Frontal cortex (tissue), 4 donors: ENCODE measurements around the gene ATP11A. TPM values are rescaled to one million over a fixed set of nuclear protein-coding genes. Genes with fewer than 3 reads are reported as not detected.

Experiments used
- DNase-seq, 2 donors: peaks; one replicate each; pipeline ENCODE4 v3.0.0; 2012; ENCODE audit warnings: low spot score in 2 of 2
- FAIRE-seq: peaks from 2 replicates; lab custom pipeline; 2012; peaks lifted over from hg19 to GRCh38; lab: Jason Lieb, UNC
- total RNA-seq: library from RNA; depleted of rRNA; stranded (reverse); fragments of >200 nt; gene quantifications from one replicate; pipeline ENCODE4 v1.2.3, GENCODE V29; 2014
- donor health status: control.
- donor health status: control.
- donor health status: control.

ATP11A gene
- total RNA-seq, 1 donor from 2014 or later, result 6.9 TPM

DNA sequence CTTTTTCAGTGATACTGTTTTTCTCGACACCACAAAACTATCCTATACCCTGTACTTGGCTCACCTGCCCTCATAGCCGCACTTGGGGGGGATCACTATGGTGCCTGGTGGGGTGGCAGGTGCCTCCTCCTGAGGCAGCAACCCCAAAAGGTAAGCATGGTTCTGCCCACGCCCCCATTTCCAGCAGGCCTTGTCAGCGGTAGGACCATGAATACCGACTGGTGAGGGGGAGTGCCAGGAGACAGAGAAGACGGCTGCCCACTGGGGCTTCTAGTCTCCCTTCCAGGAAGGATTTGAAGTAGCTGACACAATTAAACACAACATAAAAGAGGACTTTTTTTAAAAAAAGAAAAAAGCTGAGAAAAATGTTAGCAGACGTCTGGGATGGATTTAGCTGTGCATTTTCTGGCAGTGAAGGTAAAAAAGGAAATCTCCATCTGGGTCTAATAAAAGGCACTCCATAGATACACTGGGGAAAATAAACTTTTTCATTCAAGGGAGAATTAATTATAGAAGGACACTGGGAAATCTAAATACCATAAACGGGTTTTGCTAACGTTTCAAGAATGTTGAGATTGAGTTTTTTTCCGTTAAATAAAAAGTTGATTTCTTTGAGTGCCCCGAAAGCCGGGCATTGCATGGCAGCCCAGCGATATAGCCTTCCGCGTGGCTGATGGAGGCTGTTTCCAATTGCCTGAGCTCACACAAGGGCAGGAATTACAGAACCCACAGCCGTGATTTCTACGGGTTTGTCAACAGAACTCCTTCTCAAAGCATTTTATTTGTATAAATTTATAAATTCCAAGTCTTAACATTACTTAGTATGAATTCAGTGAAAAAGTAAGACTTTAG, 45.1 kb downstream of the ATP11A start:
- FAIRE-seq (no peak), DNase-seq (no peak)

DNA sequence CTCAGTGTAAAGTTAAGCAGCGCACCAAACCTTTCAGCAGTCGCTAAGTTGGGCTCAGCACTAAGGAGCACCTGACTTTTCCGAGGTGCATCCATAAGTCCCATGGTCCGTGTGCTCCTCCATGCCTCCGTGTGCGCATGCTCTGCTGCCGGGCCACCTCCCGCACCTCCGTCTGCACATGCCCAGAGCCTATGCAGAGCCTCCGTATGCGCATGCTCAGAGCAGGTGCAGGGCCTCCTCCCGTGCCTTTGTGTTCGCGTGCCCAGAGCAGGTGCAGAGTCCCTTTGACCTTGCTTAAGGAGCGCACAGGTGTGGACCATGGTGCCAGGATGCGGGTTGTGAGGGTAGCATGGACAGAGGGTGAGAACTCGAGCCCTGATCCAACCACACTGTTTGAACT, 46.0 kb downstream of the ATP11A start:
- no peak for FAIRE-seq
- no peak for DNase-seq

DNA sequence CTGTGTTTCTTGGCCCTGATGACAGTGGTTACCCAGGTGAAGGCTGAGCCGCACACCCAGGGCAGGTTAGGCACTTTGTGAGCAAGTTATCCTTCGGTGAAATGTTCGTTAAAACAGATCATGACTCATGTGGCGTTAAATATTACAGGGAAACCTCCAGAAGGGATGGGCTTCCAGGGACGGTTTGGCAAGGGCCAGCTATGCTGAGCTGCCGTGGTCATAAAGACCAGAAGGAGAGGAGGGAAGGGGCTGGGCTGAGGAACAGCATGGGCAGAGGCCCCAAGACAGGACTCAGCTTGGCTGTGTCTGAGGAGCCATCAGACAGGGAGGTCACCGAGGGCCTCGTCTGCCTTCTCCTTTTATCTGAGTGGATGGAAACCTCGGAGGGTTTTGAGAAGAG, 47.5 kb downstream of the ATP11A start:
- DNase-seq, result no peak
- FAIRE-seq, result no peak

DNA sequence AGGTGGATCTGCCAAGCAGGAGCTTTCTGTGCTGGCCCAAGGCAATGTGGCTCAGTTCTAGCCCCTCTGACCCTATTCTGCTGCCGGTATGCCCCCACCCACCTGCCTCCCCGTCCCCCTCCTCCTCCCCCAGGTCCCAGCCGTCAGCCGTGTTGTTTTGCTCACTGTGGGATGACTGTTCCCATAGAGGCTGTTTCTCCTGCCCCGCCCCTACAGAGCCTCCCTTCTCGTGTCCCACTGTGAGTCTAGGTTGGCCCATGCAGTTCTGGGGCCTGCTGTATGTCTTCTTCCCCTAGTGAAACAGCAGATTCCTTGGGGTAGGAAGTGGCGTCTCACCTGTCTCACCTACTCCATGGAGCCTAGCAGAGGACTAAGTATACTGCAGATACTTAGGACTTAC, 48.8 kb downstream of the ATP11A start:
- DNase-seq (no peak), FAIRE-seq (no peak)

DNA sequence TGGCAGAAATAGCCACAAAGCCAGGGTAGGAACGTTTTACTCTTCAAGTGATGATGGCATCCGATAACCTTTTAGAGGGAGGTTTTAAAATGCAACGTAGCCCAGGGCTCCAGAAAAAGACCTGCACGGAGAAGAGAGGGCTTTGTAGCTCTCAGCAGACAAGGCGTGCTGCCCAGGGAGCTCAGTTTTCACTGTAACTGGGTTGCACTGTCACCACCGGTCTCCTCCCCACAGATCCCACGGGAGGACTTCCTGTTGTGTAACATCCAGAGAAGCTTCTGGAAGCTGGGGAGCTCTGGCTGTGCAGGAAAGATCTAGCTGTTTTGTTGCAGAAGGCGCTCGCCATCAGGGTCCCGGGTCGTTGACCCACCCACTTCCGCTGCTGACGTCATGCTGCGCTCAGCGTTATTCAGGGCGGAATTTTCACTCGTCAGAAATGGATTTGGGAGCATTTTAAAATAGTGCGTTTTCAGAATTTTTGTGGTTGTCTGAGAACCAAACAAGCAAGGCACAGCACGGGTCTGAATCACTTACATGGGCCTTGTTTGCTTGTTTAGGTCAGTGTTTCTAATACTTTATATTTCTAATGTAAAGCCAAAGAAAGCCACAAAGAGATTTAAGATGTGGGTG, 50.8 kb downstream of the ATP11A start:
- FAIRE-seq (no peak), DNase-seq (peak in 1 of 2 donors; percentile 59)

DNA sequence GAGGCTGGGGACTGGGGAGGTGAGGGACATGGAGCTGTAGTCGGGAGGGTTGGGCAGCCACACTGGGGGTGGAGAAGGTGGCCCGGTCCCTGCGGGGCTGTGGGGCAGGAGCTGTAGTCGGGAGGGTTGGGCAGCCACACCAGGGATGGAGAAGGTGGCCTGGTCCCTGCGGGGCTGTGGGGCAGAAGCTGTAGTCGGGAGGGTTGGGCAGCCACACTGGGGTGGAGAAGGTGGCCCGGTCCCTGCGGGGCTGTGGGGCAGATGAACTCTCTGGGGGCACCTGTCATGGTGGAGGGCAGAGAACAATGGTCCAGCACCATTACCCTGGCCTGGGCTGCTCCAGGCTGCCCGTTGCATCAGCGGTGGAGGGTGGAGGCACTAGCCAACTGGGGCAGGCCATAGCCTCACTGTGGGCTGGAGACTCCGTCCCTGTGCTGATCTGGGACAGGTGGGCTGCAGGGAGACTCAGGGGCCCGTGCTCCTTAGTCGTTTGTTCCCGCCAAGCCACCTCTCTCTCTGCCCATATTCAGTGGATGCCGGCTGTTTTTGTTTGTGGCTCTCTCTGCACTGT, 51.4 kb downstream of the ATP11A start:
- DNase-seq, result no peak
- no peak for FAIRE-seq

DNA sequence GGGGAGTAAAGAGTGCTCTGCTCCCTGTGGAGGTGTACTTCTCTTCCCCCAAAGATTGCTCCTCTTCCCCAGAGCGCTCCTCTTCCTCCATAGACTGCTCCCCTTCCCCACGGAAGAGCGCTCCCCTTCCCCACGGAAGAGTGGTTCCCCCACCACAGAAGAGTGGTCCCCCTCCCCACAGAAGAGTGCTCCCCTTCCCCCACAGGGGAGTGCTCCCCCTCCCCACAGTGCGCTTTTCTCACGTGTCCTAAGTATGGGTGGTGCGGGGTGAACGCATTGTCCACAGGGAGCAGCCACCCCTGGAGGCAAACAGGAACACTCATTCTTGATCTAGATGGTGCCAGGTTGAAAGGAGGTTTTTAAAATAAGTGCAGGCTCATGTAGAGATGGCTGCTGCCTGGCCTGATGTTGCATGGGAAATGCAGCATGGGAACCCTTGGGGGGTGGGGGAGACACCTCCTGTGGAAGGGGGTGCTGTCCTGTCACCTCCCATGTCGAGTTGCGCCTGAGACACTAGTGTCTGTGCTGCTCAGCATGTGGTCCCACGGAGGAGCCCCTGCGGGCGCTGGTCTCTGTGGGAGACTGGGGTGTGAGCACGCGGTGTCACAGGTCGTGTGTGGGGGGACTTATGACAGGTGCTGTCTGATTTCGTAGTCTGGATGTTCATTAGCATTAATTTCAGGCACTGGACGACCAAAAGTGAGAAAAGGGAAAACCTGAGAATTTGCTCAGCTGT, 52.2 kb downstream of the ATP11A start:
- FAIRE-seq, result no peak
- DNase-seq, result no peak

DNA sequence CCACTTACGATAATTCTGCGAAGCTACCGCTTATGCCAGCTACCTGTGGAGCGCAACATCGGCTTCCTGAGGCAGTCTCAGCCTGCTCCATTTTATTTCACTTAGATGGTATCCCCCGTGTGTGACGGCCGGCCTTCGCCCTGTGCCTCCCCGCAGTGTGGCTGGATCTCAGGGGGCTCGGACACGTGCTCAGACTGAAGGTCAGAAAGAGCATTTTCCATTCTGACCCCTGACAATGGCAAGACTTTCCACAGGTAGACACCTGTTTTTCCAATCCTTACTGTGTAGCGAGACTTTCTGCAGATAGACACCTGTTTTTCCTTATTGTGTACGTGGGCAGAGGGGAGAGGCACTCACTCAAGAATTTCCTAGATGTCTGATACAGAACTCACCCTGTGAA, 52.7 kb downstream of the ATP11A start:
- FAIRE-seq (no peak), DNase-seq (no peak)

DNA sequence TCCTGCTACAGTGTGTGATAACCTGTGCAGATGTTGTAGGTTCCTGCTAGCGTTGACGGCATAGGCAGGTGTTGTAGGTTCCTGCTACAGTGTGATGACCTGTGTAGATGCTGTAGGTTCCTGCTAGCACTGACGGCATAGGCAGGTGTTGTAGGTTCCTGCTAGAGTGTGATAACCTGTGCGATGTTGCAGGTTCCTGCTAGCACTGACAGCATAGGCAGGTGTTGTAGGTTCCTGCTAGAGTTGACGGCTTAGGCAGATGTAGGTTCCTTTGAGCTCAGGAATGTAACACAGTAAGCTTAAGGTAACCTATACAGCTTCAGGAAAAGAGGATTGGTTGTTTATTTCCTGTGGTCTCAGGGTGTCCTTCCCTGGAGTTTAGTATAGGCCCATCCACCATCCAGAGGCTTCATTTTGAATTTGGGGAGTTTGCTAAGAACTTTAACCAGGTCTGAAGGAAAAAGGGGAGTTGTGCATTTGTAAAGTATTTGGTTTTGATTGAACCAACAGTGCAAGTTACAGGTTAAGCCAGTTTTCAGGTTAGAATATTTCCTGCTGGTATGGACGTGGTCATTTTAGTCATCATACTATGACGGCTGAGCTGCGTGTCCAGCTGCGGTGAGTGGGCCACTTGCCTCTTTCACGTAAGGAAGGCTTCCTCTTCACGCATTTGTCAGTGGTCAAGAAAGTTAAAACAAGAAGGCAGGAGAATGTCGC, 53.8 kb downstream of the ATP11A start:
- FAIRE-seq (no peak), DNase-seq (no peak)

DNA sequence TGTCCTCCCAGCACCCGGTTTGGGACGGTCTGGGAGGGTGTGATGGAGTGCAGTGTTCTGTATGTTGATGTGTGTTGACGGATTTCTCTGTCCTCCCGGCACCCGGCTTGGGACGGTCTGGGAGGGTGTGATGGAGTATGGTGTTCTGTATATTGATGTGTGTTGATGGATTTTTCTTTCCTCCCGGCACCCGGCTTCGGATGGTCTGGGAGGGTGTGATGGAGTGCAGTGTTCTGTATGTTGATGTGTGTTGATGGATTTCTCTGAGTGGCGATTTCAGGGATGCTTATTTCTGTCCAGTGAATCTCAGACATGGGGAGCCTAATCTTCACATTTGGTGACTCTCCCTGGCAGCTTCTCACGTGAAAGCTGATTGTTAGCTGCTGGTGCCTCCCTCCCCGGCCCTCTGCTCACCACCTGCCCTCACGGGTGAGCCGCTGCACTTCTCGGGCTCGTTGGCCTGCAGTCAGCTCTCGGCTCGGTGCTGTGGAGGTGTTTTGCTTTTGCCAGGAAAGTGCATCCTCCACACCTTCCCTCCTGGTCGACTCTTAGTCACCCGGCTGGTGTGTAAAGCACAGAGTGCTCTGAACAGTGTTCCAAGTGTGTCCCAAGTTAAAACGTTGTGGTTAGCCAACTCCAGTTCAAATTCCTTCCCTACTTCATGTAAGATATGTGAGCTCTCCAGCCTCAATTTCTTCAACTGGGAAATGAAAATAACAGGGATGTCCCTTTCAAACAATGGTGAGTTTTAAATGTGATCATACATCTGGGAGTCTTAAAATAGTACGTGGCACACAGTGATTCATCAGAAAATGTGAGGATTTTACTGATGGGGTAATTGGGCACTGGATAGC, 54.6 kb downstream of the ATP11A start:
- DNase-seq (no peak), FAIRE-seq (no peak)

DNA sequence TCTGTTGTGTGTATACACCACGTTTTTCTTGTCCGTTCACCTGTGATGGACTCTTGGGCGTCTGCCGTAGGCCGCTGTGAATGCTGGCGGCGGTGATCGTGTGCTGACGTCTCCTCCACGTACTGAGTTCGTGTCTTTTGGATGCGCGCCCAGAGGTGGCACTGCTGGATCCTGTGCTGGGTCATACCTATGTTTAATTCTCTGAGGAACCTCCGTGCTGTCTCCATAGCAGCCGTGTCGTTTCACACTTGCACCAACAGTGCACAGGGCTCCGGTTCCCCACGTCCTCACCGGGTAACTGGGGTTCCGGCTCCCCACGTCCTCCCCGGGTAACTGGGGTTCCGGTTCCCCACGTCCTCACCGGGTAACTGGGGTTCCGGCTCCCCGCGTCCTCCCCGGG, 56.2 kb downstream of the ATP11A start:
- no peak for DNase-seq
- FAIRE-seq, result no peak

DNA sequence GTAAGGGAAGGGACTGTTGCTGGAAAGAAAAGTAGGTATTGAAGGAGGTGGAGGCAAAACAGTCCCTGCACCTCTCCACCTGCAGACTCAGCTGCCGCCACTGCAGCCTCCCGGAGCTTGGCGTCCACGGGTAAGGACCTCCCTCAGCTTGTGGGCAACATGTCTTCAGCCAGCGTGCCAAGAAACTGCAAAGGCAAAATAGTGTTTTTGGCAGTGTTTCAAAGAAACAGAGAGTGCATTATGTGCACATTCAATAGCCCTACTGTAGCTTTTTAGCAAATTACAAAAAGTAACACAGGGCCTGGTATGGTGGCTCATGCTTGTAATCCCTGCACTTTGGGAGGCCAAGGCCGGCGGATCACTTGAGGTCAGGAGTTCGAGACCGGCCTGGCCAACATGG, 57.4 kb downstream of the ATP11A start:
- DNase-seq (no peak), FAIRE-seq (no peak)

DNA sequence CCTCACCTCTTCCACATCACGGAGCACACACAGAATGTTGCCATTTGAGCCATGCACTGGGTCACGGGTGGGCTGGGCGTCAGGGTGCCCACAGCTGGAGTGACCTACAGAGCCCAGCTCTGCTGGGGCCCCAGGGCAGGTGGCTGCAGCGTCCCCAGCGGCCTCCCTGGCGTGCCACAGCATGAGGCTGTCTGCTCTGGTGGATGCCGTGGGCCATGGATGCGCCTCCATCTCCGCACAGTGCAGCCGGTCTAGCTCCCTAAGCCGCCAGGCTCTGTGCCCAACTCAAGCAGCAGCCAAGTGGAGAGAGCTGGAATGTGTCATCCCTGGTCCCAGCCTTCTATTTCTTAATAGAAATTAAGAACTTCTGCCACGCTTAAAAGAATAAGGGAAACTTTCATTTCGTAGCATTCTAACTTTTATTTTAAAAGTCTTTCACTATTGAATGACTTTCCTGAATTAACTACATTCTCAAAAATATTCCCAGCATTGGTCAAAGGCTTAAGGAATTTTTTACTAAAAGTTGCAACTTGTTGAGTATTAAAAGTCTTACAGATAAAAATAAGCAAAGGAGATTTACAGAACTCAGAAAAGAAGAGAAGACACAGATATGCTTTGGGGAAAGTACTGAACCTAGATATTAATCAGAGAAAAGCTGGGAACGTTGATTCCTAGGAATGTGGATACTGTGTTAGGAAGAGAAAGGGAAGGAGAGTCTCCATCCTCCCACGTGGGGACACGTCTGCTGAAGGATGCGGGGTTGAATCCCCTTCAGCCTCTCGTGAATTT, 59.3 kb downstream of the ATP11A start:
- FAIRE-seq (no peak), DNase-seq (no peak)

DNA sequence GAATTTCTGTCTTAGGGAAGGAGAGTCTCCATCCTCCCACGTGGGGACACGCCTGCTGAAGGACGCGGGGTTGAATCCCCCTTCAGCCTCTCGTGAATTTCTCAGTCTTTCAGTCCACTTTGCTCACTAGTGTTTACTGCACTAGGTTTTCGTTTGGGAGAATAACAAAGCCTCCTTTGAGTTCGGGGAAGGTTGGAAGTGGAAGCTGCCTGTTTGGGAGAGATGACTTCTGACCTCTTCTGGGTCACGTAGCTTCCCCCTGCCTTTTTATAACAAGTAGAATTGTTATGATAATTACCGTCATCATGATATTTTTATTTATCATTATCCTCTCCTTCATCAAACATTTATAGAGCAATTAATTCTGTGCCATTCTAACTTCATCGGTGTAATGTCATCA, 60.7 kb downstream of the ATP11A start:
- FAIRE-seq (no peak), DNase-seq (no peak)

DNA sequence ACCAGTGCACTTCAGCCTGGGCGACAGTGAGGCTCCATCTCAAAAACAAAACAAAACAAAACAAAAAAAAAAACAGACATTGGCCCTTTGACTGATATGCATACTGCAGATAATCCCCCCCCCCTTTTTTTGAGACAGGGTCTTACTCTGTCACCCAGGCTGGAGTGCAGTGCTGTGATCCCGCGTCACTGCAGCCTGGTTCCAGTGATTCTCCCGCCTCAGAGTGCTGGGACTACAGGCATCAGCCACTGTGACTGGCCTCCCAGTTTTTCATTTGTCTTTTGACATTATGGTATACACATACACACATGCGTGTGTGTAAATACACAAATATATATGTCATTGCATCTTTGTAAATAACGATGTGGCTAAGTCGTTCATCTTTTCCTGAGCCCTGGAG, 61.8 kb downstream of the ATP11A start:
- DNase-seq (no peak), FAIRE-seq (no peak)

DNA sequence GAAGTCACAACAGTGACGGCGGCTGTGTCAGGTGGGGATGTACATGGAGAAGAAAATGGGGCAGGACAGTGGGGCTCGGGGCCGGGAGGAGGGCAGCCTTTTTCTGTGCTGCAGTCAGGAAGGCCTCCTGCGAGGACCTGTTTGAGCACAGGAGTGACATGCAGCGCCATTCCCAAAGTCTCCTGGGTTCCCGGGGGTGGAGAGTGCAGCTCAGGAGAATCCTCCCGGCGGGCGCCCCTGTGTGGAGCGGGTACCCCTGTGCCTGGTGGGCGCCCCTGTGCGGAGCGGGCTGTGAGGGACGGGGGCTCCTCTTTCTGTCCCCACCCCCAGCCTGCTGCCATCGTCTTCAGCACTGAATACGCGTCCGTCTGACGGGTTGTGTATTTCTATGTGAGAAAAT, 62.4 kb downstream of the ATP11A start:
- FAIRE-seq, result no peak

DNA sequence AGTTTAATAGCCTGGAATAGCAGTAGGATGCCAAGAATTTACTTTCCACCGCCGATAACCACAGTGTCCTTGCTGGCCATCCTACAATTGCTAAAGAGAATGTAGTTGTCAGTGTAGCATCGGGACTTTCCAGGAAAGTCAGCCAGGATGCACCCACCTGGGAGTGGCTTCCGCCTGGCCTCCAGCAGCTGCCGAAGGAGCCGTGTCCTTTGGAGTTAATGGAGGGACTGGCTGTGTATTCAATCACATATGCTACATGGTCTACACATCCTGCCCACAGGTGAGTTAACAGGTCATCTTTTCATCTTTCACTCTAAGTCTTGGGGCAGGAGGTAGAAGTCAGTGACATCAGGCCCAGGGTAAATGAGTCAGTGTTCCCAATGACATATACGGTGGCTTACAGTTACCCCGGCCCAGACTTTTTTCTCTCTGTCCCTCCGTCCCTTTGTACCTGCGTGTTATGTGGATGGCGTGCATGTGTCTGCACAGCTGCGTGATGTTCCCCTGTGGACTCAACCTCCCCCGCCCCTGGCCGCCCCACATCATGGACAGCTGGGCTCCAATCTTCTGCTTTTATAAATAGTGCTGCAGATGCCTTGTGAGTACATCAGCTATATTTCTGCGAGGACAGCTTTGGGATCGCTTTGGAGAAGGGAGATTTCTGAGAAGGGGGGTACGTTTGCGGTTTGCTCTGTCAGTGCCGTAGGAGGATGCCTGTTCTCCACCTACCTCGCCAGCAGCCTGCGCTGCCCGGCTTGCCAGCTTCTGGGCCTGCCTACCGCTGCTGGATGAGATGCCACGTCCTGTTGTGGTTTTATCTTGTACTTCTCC, 63.1 kb downstream of the ATP11A start:
- FAIRE-seq, result no peak
- DNase-seq, result no peak

More for the DNA sequence above, 62.4 kb downstream of the ATP11A start:
- DNase-seq, result no peak
